GM23338 (cell line): Measurements from ENCODE around the gene CD93. TPM values are rescaled to one million over a fixed set of nuclear protein-coding genes. Genes with fewer than 3 reads are reported as not detected.

ENCODE experiments used
- ATAC-seq: fragments of 200-7000 bp; cut with Tn5 transposase; 3 replicates; pipeline ENCODE4 v1.9.1; 2020
- DNase-seq: peaks from one replicate; pipeline ENCODE4 v3.0.0-alpha.2; 2015; ENCODE audit warnings: low spot score
- H2AFZ ChIP-seq: fragments of 200-600 bp; sonication (generic); 2 replicates; pipeline ENCODE4 v1.8.0; 2016; ENCODE audit warnings: antibody characterized with exemption, mild to moderate bottlenecking, moderate library complexity
- H3F3A ChIP-seq: fragments of 200-600 bp; sonication (generic); replicated peaks from 2 replicates; pipeline ENCODE4 v1.8.0; 2017; ENCODE audit warnings: antibody characterized with exemption, mixed run types, low read depth
- H3K27ac ChIP-seq: fragments of 200-600 bp; sonication (generic); 2 replicates; pipeline ENCODE4 v1.6.1; 2016; ENCODE audit warnings: low read depth
- H3K27me3 ChIP-seq: fragments of 200-600 bp; sonication (generic); 2 replicates; pipeline ENCODE4 v1.8.0; 2016; ENCODE audit warnings: mild to moderate bottlenecking, mixed run types, moderate library complexity; ENCODE audit not compliant: insufficient read depth
- H3K36me3 ChIP-seq: fragments of 200-600 bp; sonication (generic); 2 replicates; pipeline ENCODE4 v1.8.0; 2016; ENCODE audit warnings: mild to moderate bottlenecking; ENCODE audit not compliant: insufficient read depth
- H3K4me1 ChIP-seq: fragments of 200-600 bp; sonication (generic); 2 replicates; pipeline ENCODE4 v1.8.0; 2016; ENCODE audit warnings: mild to moderate bottlenecking, moderate library complexity; ENCODE audit not compliant: insufficient read depth
- H3K4me2 ChIP-seq: fragments of 200-600 bp; sonication (generic); 2 replicates; pipeline ENCODE4 v1.7.1; 2017; ENCODE audit warnings: mixed run types
- H3K4me3 ChIP-seq: fragments of 200-600 bp; sonication (generic); 2 replicates; pipeline ENCODE4 v1.6.1; 2016; ENCODE audit warnings: mixed run types
- H3K79me2 ChIP-seq: fragments of 200-600 bp; sonication (generic); replicated peaks from 2 replicates; pipeline ENCODE4 v1.8.0; 2017; ENCODE audit warnings: mild to moderate bottlenecking; ENCODE audit not compliant: insufficient read depth
- H3K9me2 ChIP-seq: fragments of 200-600 bp; sonication (generic); 2 replicates; pipeline ENCODE4 v1.8.0; 2017; ENCODE audit not compliant: insufficient read depth
- H4K20me1 ChIP-seq: fragments of 200-600 bp; sonication (generic); replicated peaks from 2 replicates; pipeline ENCODE4 v1.8.0; 2017; ENCODE audit warnings: mild to moderate bottlenecking; ENCODE audit not compliant: insufficient read depth
- H3K27ac Mint-ChIP-seq: 2 replicates; pipeline ENCODE4 v1.8.0; 2020; ENCODE audit warnings: inconsistent platforms, mild to moderate bottlenecking, moderate library complexity, mixed read lengths
- H3K27me3 Mint-ChIP-seq: 3 replicates; pipeline ENCODE4 v1.8.0; 2022; ENCODE audit warnings: low read depth, mild to moderate bottlenecking, moderate library complexity, mixed read lengths, inconsistent platforms; ENCODE audit not compliant: insufficient read depth, poor library complexity
- H3K36me3 Mint-ChIP-seq: 3 replicates; pipeline ENCODE4 v1.8.0; 2021; ENCODE audit warnings: low read depth, mild to moderate bottlenecking, inconsistent platforms, moderate library complexity, mixed read lengths
- H3K4me1 Mint-ChIP-seq: 3 replicates; pipeline ENCODE4 v1.8.0; 2020; ENCODE audit warnings: mild to moderate bottlenecking, inconsistent platforms, mixed read lengths
- H3K4me3 Mint-ChIP-seq: 3 replicates; pipeline ENCODE4 v1.8.0; 2021; ENCODE audit warnings: moderate library complexity, mild to moderate bottlenecking, inconsistent platforms, mixed read lengths
- H3K9me3 Mint-ChIP-seq: 3 replicates; pipeline ENCODE4 v1.8.0; 2020; ENCODE audit warnings: moderate library complexity, mild to moderate bottlenecking, inconsistent platforms, mixed read lengths
- CREB1 ChIP-seq: fragments of 250-450 bp; sonication (Bioruptor Pico); IDR thresholded peaks from 2 replicates; pipeline ENCODE4 v1.5.0; 2020; ENCODE audit warnings: low read depth, mild to moderate bottlenecking, moderate library complexity
- EZH2 ChIP-seq: fragments of 200-600 bp; sonication (generic); IDR thresholded peaks from one replicate; pipeline ENCODE4 v1.8.0; 2017; ENCODE audit warnings: antibody characterized with exemption, mild to moderate bottlenecking, low read depth; ENCODE audit not compliant: unreplicated experiment
- EZH2phosphoT487 ChIP-seq: fragments of 200-600 bp; sonication (generic); IDR thresholded peaks from one replicate; pipeline ENCODE4 v1.8.1; 2018; ENCODE audit warnings: antibody characterized with exemption; ENCODE audit not compliant: unreplicated experiment
- JUNB ChIP-seq: IDR thresholded peaks from one replicate; pipeline ENCODE4 v1.6.1; 2016; ENCODE audit warnings: antibody characterized with exemption; ENCODE audit not compliant: unreplicated experiment
- NANOG ChIP-seq: IDR thresholded peaks from 2 replicates; pipeline ENCODE4 v1.6.1; 2016; ENCODE audit warnings: antibody characterized with exemption, borderline replicate concordance
- POLR2AphosphoS5 ChIP-seq: IDR thresholded peaks from 2 replicates; pipeline ENCODE4 v1.6.1; 2016; ENCODE audit warnings: antibody characterized with exemption, low read depth
- STAT1 ChIP-seq: IDR thresholded peaks from one replicate; pipeline ENCODE4 v1.6.1; 2016; ENCODE audit warnings: antibody characterized with exemption; ENCODE audit not compliant: unreplicated experiment
- ZNF114 ChIP-seq: fragments of 250-450 bp; sonication (Bioruptor Pico); IDR thresholded peaks from 2 replicates; pipeline ENCODE4 v1.5.0; 2020; ENCODE audit warnings: mild to moderate bottlenecking, moderate library complexity
- ZNF331 ChIP-seq: fragments of 250-450 bp; sonication (Bioruptor Pico); IDR thresholded peaks from 2 replicates; pipeline ENCODE4 v1.5.0; 2020; ENCODE audit warnings: low read depth, mild to moderate bottlenecking, moderate library complexity
- polyA plus RNA-seq: library from polyadenylated mRNA; unstranded; fragments of >200 nt; fragmentation: Nextera tagmentation; extraction: Ambion mirVana; gene quantifications from 2 replicates; pipeline ENCODE4 v1.2.1, GENCODE V29; 2016
- total RNA-seq: library from RNA; depleted of rRNA; stranded (reverse); fragments of >200 nt; shearing (Covaris generic); gene quantifications from 2 replicates; pipeline ENCODE4 v1.2.3, GENCODE V29; 2014
- TF ChIP-seq, protein P1 (sequence below), 2 experiments: fragments of 200-600 bp in 1 of 2; sonication (generic) in 1 of 2; conservative IDR thresholded peaks; 2 replicates each; pipeline versions ENCODE4 v1.5.1 to v1.6.1; 2016 to 2017; ENCODE audit warnings: antibody characterized with exemption in 2 of 2, low read depth in 2 of 2, mild to moderate bottlenecking in 2 of 2, moderate library complexity in 1 of 2
- TF ChIP-seq, protein P2 (sequence below): IDR thresholded peaks from one replicate; pipeline ENCODE4 v1.6.1; 2018; ENCODE audit warnings: antibody characterized with exemption; ENCODE audit not compliant: unreplicated experiment
- TF ChIP-seq, protein P3 (sequence below): IDR thresholded peaks from 2 replicates; pipeline ENCODE4 v1.6.1; 2016; ENCODE audit warnings: antibody characterized with exemption
- TF ChIP-seq, protein P4 (sequence below): fragments of 250-450 bp; sonication (Bioruptor Pico); IDR thresholded peaks from 2 replicates; pipeline ENCODE4 v1.5.0; 2020; ENCODE audit warnings: mild to moderate bottlenecking, moderate library complexity

Gene CD93
- total and polyA plus RNA-seq, 2 experiments from 2014 or later = 0.03 TPM; not detected in 1

DNA sequence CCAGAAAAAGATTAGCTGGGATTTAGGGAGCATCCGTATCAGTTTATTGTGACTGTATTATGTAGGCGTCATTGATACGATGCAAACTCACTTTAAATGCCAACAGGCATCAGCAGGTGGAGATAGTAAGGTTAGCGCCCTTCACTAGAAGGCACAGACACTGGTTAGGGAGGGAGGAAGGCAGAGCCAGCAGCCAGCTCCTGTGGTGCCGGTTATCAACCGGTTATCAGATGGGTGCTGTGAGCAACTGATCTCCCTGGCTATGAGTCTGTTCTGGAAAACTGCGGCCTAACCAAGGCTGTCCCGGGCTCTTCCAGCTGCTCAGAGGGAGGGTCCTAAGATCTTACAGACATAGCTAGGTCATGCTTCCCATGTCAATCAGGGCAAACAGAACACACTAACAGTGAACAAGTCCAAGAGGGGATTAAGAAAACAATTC lies 47.5 kb upstream of the CD93 start:
- H3F3A ChIP-seq = no peaks in the 10 kb centered on the region
- no peaks in the 10 kb centered on the region for H4K20me1 ChIP-seq
- no peaks in the 10 kb centered on the region for H3K36me3 Mint-ChIP-seq
- H2AFZ ChIP-seq = no peak overlapping the region
- no peak overlapping the region for H3K27ac Mint-ChIP-seq
- no peak overlapping the region for H3K4me3 ChIP-seq
- H3K4me1 Mint-ChIP-seq = no peaks in the 10 kb centered on the region
- no peak overlapping the region for H3K27ac ChIP-seq
- no peaks in the 10 kb centered on the region for H3K9me3 Mint-ChIP-seq
- H3K27me3 ChIP-seq = no peaks in the 10 kb centered on the region
- H3K4me2 ChIP-seq = no peak overlapping the region
- TF ChIP-seq, protein P1, sequence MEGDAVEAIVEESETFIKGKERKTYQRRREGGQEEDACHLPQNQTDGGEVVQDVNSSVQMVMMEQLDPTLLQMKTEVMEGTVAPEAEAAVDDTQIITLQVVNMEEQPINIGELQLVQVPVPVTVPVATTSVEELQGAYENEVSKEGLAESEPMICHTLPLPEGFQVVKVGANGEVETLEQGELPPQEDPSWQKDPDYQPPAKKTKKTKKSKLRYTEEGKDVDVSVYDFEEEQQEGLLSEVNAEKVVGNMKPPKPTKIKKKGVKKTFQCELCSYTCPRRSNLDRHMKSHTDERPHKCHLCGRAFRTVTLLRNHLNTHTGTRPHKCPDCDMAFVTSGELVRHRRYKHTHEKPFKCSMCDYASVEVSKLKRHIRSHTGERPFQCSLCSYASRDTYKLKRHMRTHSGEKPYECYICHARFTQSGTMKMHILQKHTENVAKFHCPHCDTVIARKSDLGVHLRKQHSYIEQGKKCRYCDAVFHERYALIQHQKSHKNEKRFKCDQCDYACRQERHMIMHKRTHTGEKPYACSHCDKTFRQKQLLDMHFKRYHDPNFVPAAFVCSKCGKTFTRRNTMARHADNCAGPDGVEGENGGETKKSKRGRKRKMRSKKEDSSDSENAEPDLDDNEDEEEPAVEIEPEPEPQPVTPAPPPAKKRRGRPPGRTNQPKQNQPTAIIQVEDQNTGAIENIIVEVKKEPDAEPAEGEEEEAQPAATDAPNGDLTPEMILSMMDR (conservative IDR thresholded peaks at IDR 0.05; ENCODE audit: low read depth in 2 of 2) = no peak
- TF ChIP-seq EZH2phosphoT487 = no peak
- TF ChIP-seq, protein P2, sequence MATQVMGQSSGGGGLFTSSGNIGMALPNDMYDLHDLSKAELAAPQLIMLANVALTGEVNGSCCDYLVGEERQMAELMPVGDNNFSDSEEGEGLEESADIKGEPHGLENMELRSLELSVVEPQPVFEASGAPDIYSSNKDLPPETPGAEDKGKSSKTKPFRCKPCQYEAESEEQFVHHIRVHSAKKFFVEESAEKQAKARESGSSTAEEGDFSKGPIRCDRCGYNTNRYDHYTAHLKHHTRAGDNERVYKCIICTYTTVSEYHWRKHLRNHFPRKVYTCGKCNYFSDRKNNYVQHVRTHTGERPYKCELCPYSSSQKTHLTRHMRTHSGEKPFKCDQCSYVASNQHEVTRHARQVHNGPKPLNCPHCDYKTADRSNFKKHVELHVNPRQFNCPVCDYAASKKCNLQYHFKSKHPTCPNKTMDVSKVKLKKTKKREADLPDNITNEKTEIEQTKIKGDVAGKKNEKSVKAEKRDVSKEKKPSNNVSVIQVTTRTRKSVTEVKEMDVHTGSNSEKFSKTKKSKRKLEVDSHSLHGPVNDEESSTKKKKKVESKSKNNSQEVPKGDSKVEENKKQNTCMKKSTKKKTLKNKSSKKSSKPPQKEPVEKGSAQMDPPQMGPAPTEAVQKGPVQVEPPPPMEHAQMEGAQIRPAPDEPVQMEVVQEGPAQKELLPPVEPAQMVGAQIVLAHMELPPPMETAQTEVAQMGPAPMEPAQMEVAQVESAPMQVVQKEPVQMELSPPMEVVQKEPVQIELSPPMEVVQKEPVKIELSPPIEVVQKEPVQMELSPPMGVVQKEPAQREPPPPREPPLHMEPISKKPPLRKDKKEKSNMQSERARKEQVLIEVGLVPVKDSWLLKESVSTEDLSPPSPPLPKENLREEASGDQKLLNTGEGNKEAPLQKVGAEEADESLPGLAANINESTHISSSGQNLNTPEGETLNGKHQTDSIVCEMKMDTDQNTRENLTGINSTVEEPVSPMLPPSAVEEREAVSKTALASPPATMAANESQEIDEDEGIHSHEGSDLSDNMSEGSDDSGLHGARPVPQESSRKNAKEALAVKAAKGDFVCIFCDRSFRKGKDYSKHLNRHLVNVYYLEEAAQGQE = no peak
- no peak for TF ChIP-seq CREB1 (CRISPR knock-in tag)
- no peak for TF ChIP-seq NANOG
- no peak for TF ChIP-seq POLR2AphosphoS5
- TF ChIP-seq ZNF114 = no peak
- TF ChIP-seq, protein P3, sequence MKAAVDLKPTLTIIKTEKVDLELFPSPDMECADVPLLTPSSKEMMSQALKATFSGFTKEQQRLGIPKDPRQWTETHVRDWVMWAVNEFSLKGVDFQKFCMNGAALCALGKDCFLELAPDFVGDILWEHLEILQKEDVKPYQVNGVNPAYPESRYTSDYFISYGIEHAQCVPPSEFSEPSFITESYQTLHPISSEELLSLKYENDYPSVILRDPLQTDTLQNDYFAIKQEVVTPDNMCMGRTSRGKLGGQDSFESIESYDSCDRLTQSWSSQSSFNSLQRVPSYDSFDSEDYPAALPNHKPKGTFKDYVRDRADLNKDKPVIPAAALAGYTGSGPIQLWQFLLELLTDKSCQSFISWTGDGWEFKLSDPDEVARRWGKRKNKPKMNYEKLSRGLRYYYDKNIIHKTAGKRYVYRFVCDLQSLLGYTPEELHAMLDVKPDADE = no peak
- no peak for TF ChIP-seq JUNB
- TF ChIP-seq, protein P4, sequence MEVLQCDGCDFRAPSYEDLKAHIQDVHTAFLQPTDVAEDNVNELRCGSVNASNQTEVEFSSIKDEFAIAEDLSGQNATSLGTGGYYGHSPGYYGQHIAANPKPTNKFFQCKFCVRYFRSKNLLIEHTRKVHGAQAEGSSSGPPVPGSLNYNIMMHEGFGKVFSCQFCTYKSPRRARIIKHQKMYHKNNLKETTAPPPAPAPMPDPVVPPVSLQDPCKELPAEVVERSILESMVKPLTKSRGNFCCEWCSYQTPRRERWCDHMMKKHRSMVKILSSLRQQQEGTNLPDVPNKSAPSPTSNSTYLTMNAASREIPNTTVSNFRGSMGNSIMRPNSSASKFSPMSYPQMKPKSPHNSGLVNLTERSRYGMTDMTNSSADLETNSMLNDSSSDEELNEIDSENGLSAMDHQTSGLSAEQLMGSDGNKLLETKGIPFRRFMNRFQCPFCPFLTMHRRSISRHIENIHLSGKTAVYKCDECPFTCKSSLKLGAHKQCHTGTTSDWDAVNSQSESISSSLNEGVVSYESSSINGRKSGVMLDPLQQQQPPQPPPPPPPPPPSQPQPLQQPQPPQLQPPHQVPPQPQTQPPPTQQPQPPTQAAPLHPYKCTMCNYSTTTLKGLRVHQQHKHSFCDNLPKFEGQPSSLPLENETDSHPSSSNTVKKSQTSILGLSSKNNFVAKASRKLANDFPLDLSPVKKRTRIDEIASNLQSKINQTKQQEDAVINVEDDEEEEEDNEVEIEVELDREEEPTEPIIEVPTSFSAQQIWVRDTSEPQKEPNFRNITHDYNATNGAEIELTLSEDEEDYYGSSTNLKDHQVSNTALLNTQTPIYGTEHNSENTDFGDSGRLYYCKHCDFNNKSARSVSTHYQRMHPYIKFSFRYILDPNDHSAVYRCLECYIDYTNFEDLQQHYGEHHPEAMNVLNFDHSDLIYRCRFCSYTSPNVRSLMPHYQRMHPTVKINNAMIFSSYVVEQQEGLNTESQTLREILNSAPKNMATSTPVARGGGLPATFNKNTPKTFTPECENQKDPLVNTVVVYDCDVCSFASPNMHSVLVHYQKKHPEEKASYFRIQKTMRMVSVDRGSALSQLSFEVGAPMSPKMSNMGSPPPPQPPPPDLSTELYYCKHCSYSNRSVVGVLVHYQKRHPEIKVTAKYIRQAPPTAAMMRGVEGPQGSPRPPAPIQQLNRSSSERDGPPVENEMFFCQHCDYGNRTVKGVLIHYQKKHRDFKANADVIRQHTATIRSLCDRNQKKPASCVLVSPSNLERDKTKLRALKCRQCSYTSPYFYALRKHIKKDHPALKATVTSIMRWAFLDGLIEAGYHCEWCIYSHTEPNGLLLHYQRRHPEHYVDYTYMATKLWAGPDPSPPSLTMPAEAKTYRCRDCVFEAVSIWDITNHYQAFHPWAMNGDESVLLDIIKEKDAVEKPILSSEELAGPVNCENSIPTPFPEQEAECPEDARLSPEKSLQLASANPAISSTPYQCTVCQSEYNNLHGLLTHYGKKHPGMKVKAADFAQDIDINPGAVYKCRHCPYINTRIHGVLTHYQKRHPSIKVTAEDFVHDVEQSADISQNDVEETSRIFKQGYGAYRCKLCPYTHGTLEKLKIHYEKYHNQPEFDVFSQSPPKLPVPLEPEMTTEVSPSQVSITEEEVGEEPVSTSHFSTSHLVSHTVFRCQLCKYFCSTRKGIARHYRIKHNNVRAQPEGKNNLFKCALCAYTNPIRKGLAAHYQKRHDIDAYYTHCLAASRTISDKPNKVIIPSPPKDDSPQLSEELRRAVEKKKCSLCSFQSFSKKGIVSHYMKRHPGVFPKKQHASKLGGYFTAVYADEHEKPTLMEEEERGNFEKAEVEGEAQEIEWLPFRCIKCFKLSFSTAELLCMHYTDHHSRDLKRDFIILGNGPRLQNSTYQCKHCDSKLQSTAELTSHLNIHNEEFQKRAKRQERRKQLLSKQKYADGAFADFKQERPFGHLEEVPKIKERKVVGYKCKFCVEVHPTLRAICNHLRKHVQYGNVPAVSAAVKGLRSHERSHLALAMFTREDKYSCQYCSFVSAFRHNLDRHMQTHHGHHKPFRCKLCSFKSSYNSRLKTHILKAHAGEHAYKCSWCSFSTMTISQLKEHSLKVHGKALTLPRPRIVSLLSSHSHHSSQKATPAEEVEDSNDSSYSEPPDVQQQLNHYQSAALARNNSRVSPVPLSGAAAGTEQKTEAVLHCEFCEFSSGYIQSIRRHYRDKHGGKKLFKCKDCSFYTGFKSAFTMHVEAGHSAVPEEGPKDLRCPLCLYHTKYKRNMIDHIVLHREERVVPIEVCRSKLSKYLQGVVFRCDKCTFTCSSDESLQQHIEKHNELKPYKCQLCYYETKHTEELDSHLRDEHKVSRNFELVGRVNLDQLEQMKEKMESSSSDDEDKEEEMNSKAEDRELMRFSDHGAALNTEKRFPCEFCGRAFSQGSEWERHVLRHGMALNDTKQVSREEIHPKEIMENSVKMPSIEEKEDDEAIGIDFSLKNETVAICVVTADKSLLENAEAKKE (CRISPR knock-in tag) = no peak
- TF ChIP-seq ZNF331 (CRISPR knock-in tag) = no peak
- TF ChIP-seq STAT1 = no peak
- TF ChIP-seq EZH2 = no peak
- H3K36me3 ChIP-seq = no peaks in the 10 kb centered on the region
- no peak overlapping the region for H3K4me3 Mint-ChIP-seq
- no peak for ATAC-seq
- peaks cover 2% of the 10 kb centered on the region for H3K27me3 Mint-ChIP-seq
- DNase-seq = no peak
- H3K79me2 ChIP-seq = no peaks in the 10 kb centered on the region
- no peaks in the 10 kb centered on the region for H3K4me1 ChIP-seq
- H3K9me2 ChIP-seq = no peaks in the 10 kb centered on the region
